ENCODE measurements around the gene BTBD1.

- TF ChIP-seq, protein P1, sequence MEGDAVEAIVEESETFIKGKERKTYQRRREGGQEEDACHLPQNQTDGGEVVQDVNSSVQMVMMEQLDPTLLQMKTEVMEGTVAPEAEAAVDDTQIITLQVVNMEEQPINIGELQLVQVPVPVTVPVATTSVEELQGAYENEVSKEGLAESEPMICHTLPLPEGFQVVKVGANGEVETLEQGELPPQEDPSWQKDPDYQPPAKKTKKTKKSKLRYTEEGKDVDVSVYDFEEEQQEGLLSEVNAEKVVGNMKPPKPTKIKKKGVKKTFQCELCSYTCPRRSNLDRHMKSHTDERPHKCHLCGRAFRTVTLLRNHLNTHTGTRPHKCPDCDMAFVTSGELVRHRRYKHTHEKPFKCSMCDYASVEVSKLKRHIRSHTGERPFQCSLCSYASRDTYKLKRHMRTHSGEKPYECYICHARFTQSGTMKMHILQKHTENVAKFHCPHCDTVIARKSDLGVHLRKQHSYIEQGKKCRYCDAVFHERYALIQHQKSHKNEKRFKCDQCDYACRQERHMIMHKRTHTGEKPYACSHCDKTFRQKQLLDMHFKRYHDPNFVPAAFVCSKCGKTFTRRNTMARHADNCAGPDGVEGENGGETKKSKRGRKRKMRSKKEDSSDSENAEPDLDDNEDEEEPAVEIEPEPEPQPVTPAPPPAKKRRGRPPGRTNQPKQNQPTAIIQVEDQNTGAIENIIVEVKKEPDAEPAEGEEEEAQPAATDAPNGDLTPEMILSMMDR (IDR thresholded peaks at IDR 0.05; ENCODE audit: poor library complexity) = no peak
- TF ChIP-seq EZH2 (IDR thresholded peaks at IDR 0.05; ENCODE audit: borderline replicate concordance) (no peak), EZH2phosphoT487 (IDR thresholded peaks at IDR 0.05; ENCODE audit: low read depth, severe bottlenecking, unreplicated experiment) (no peak)
Measured at GRCh38 chr15:83087576-83087975, 20.5 kb upstream of the BTBD1 start.

All from hepatocyte (in vitro differentiated cells).